Right lobe of liver (tissue), 4 donors: Measurements from ENCODE around the gene LMF2.

Experiments
- POLR2A ChIP-seq: fragments of 450-650 bp; IDR thresholded peaks from one replicate; pipeline ENCODE4 v1.6.1; 2017; ENCODE audit warnings: antibody characterized with exemption, mild to moderate bottlenecking
- TF ChIP-seq, protein P1 (sequence below), 4 donors: fragments of 200-600 bp in 3 of 4; fragments of 450-650 bp in 1 of 4; IDR thresholded peaks; one replicate each; pipeline versions ENCODE4 v1.5.1 to v1.8.0; 2016 to 2022; ENCODE audit warnings: antibody characterized with exemption in 4 of 4, mild to moderate bottlenecking in 2 of 4
- donor health status: DM: no; HTN: no; CAD: no.
- donor health status: DM: no; HTN: no; CAD: no.
- donor health status: DM: no; HTN: yes; CAD: no.

DNA sequence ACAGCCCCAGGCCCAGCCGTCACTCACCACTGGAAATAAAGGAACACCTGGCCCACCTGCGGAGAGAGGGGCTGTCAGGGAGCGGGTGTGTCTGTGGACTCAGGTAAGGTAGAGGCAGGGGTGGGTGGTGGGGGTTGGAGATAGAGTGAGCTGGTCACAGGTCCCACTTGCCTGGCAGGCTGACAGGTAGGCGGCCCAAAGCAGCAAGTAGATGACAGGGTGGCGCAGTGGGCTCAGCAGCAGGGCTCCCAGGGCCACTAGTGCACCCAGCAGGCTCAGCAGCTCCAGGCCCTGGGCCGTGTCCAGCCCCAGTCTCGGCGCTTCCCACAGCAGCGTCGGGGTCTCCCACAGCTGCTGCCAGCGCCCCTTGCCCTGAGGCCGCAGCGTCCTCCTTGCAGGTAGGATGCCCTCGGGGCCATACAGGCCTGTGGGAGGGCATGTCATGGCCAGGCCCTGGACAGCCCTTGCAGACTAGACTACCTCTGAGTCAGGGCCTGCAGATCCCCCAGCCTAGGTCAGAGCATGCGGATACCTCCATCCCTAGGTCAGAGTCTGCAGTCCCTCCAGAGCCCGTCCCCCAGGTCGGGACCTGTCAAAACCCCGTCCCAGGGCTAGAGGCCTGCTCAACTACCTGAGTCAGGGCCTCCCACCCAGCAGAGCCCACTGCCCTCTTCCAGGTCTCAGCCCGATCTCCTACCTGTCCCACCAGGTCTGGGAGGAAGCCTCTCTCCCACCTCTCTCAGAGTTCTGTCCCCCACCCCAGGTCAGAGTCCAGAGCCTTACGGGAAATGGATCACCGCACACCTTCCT lies 686 bp downstream of the LMF2 start:
- no peak for TF ChIP-seq POLR2A
- TF ChIP-seq, protein P1, sequence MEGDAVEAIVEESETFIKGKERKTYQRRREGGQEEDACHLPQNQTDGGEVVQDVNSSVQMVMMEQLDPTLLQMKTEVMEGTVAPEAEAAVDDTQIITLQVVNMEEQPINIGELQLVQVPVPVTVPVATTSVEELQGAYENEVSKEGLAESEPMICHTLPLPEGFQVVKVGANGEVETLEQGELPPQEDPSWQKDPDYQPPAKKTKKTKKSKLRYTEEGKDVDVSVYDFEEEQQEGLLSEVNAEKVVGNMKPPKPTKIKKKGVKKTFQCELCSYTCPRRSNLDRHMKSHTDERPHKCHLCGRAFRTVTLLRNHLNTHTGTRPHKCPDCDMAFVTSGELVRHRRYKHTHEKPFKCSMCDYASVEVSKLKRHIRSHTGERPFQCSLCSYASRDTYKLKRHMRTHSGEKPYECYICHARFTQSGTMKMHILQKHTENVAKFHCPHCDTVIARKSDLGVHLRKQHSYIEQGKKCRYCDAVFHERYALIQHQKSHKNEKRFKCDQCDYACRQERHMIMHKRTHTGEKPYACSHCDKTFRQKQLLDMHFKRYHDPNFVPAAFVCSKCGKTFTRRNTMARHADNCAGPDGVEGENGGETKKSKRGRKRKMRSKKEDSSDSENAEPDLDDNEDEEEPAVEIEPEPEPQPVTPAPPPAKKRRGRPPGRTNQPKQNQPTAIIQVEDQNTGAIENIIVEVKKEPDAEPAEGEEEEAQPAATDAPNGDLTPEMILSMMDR (IDR thresholded peaks at IDR 0.05) = no peak
